Inflammatory macrophage treated with lipopolysaccharide for 1 hour (primary cell): ENCODE results near the gene DLG2.
"Not testable (repeated sequence)": the region's sequence is repeated elsewhere in the genome, so short reads cannot be mapped to it uniquely, and the experiment has no call there.

Experiments
- DNase-seq, 2 donors: peaks; one replicate each; pipeline ENCODE4 v3.0.0-alpha.2; 2020 to 2022

The DLG2 gene

DNA sequence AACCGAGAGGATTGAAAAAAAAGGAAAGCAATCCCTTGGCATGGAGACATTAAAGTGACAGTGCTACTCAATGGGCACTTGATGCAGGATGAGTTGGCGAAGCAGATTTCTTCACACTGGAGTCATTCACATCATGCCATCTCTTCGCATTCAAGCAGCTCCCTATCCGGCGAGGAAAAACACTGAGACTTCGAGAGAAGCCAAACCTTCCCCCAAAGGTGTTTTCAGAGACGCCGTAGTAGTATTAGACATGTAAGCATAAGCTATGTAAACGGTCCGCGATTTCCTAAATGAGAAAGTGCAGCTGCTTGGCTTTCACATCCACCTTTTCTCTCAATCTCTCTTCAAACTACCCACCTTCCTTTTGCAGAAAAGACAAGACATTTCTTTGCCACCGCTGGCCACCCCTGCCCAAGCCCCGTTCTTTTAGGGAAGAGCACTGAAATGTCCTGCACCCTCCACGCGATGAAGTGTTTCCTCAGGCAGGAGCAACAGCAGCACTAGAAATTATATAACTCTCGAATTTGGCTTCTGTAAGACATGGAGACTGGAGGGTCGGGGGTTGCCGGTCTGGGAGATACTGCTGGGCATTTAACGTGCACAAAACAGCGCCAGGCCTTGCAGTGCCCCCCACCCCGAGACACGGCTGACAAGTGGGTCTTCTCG, at the start of gene DLG2:
Gene DLG2, minus strand, starts transcription at position 13 of the 666 bp plus-strand sequence.
- DNase-seq = peak in 1 of 2 donors; percentile 20

DNA sequence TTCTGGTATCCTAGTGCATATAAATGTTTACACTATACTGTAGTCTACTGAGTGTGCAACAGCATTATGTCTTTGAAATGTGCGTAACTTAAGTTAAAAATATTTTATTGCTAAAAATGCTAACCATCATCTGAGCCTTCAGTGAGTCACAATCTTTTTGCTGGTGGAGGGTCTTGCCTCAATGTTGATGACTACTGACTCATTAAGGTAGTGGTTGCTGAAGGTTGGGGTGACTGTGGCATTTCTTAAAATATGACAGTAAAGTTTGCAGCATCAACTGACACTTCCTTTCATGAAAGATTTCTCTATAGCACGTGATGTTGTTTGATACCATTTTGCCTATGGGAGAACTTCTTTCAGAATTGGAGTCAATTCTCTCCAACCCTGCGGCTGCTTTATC, 46.2 kb upstream of the DLG2 start:
- DNase-seq = no peak

DNA sequence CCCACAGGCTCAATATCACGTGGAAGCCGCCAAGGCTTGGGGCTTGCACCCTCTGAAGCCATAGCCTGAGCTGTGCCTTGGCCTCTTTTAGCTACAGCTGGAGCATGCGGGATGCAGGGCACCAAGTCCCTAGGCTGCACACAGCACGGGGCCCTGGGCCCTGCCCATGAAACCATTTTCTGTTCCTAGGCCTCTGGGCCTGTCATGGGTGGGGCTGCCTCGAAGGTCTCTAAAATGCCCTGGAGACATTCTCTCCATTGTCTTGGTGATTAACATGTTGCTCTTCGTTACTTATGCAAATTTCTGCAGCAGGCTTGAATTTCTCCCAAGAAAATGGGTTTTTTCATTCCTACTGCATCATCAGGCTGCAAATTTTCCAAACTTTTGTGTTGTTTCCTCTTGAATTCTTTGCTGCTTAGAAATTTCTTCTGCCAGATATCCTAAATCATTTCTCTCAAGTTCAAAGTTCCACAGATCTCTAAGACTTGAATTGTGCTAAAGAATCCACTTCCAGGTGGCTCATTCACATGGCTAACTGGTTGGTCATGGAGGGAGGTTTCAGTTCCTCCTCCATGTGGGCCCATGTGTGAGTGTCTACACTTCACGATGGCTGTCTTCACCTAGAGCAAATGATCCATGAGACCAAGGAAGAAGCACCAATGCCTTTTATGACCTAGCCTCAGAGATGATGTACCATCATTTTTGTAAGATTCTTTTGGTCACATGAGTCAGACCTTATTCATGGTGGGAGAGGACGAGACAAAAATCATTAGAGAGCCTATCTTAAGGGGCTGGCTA, 45.2 kb upstream of the DLG2 start:
- no peak for DNase-seq

DNA sequence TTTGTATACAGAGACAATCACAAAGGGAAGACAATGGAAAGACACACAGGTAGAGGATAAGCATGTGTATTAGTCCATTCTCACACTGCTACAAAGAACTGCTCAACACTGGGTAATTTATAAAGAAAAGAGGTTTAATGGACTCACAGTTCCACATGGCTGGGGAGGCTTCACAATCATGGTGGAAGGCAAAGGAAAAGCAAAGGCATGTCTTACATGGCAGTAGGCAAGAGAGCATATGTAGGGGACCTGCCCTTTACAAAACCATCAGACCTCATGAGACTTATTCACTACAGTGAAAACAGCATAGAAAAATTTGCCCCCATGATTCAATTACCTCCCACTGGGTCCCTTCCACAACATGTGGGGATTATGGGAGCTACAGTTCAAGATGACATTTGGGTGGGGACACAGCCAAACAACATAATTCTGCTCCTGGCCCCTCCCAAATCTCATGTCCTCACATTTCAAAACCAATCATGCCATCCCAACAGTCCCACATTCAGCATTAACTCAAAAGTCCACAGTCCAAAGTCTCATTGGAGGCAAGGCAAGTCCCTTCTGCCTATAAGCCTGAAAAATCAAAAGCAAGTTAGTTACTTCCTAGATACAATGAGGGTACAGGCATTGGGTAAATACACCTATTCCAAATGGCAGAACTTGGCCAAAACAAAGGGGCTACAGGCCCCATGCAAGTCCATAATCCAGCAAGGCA, 44.0 kb upstream of the DLG2 start:
- DNase-seq = not testable (repeated sequence)

DNA sequence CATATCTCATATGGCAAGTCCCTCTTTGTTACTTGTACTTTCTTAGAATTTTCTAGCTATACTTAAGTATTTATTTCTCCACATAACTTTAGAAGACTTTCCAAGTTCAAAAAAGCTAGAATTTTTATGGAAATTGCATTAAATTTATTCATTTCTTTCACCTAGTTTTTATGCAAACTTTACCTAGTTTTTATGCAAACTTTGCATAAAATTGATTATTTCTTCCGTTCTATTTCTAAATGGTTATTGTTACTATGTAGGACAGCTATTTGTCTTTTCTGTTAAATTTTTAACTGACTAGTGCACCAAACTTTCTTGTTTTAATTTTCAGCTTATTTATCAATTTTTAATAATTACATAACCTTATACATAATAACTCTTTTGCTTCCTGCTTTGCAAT, 41.0 kb upstream of the DLG2 start:
- DNase-seq = no peak

DNA sequence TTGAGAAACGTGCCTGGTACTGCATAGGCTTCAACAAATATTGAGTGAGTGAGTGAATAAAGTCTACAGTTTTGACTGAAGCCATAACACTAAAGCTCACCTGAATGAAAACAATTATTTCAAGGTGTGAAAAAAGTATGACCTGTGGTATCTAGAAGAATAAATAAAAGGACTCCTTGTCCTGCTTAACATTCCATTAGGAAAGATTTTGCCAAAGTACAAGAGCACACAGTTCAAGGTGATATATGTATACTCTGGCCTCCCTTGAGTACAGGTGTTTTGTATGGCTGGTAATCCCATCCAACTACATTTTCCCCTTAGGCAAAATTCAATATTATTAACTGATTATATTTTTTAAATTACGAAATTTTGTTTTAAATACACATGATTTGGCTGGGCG, 39.5 kb upstream of the DLG2 start:
- no peak for DNase-seq

DNA sequence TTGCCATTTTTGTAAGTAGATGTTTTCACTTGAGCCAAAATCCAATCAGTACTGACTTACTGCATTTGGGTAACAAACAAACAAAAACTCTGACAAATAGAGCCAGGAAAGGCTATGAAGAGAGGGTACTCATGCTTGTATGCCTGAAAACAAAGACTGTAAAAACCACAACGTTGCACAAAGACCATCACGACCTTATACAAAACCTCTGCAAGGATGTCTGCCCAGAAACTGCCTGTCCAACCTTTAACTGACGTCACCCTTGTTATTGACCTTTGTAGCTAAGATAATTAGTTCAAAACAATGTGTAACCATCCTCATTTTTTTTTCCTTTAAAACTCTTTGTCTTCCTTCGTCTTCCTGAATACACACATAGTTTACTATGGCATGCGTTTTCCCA, 38.6 kb upstream of the DLG2 start:
- DNase-seq = no peak

DNA sequence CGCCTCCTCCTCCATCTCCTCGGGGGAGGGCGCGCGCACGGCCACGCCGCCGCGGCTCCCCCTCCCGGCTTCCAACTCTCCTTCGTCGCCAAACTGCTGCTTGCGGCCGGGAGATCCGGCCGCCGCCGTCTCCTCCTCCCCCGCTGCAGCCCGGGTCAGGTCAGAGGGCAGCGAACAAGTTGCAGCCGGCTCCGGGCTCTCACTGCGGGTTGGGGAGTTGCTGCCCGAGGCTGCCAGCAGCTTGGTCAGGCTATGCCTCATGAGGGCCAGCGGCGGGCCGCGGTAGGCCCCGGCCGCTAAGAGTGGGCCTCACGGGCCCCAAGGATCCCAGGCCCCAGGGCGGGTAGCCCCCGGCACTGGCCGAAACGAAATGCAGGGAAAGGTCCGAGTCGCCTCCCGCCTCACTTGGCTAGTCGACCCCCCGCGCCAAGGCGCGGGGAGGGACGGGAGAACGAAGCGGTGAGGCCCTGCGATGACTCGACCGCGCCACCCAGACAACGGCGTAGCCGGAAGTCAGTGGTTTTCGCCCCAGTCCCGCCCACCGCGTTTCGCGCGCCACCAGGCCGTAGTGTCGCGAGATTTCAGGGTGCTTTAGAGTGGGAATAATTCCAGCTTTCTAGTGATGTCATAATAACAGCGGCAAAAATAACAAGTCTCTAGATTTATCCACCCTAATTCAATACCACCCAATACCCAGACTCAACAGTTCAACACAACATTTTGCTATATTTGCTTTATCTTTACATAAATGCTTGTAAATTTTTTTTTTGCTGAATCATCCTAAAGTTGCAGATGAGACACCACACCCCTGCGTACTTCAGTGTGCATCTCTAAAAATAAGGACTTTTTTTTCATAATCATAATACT, 37.7 kb upstream of the DLG2 start, which contains the start of gene CREBZF:
Gene CREBZF, minus strand, starts transcription at position 515 of the 867 bp plus-strand sequence. Its CDS starts 254 bp downstream, at position 261.
- peak; percentile 95 to 98 for DNase-seq

DNA sequence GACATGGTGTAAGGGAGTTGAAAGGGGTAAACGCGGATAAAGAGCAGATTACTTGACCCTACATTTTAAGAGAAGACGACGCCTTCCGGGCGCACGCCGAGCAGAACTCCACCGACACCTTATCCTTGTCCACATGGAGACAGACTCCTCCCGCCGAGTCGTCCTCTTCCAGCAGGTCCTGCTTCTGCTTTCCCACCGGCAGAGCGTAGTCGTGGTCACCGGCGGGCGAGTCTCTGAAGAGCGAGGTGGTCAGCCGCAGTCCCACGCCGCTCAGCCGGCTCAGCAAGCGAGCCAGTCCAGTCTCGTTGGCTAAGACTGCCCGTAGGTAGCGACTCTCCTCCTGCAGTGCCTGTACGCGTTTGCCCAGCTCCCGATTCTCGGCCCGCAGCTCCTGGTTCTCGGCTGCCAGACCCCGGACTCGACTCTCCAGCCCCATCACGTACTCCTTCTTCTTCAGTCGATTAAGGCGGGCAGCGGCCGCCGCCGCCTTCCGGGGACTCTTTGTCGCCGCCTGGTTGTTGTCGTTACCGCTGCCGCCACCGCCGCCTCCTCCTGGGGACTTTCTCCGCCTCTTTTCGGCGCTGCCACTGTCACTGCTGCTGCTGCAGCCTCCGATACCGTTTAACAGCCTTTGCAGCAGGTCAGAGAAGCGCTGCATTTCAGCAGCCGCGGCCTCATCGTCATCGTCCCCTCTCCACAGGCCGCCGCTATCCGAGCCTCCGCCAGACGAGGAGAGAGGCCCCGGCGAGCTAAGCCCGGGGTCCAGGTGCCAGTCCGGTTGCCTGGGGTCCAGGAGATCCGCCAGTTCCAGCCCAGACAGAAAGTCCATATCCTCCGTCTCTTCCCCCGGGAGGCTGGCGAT, 36.8 kb upstream of the DLG2 start:
- peak; percentile 68 to 83 for DNase-seq

DNA sequence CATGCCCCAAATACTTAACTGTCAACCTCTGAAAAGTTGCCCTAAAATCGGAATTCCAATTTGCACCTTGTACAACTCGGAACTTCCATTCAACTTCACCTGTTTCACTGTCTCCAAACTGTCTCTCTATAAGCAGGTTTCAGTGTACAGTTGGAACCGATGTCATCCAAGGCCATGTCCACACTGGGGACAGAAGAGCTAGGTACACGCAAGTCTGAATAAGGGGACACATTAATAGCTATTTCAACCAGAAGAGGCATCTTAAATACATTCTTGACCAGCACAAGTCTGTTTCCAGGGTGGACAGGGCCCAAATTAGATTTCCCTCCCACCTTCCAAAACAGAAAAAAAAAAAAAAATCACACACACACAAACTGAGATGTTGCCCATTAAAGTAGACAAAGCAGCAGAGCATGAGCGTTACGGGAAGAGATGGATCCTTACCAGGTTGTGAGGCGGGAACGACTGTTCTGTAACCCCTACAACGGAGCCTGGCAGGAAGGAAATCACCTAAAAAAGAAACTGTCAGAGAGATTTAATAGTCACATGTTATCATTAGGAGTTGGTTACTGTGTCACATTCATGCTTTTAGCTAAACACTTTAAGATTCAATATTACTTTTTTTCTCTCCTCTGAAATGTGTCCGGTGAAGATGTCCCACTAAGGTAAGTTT, 36.1 kb upstream of the DLG2 start:
- DNase-seq = no peak

DNA sequence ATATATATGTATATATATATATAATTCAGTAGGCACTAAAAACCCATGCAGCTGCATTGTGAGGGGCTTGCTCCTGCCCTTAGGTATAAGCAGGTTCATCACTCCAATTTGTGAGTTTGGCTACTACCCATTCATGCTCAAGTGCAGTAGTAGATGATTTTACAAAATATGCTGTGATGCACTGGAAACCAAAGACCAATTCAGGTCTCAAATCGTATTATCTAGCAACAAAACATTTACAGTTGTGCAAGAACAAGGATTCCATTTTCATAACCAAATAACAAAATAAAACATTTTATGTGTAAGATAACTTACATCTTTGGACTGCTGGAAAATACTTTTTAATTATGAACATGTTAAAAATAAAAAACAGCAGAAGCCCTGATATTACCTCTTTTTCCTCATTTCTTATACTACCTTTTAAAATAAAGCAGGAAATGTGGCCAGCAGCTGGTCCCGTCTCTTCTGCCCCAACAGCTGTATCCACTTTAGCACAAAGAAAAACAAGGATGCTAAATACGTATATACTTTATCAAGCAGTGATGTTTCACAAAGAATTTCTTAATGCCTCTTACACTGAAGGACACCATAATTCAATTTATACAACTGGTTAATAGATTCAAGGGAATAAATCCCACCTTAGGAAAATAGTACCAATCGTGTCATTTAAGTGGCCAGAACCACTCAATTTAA, 35.0 kb upstream of the DLG2 start:
- no peak for DNase-seq

DNA sequence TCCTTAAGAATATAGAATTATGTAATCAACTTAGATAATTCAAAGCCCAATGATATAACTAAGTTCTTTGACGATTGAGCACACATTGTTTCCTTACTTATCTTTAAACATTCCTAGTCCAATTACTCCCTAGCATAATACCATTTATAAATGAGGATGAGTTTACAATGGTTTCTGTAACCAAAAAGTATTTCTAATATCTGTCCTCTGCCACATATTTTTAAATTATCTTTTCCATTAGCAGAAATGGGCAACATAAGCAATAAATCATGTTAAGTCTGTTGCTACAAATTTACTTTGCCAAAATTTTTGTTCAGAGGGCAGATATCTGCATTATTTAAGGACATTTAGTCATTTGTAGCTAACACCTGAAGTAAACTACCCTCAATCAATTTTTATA, 31.0 kb upstream of the DLG2 start:
- DNase-seq = no peak

DNA sequence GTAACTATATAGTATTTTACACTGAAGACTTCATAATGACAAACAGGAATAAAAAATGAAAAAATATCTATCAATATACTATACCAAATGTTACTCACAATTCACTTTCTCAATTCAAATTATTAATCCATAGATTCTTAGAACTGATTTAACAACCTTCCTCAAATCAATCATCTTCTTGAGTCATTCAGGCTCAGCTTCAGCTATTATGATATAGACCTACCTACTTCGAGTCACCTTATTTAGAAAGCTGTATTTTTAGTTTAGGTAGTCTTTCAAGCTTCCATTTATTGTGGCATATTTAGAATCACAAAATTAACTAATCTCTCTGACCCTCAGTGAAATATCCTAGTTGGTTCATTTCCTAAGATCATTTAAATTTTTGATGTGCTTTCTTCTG, 29.6 kb upstream of the DLG2 start:
- no peak for DNase-seq

DNA sequence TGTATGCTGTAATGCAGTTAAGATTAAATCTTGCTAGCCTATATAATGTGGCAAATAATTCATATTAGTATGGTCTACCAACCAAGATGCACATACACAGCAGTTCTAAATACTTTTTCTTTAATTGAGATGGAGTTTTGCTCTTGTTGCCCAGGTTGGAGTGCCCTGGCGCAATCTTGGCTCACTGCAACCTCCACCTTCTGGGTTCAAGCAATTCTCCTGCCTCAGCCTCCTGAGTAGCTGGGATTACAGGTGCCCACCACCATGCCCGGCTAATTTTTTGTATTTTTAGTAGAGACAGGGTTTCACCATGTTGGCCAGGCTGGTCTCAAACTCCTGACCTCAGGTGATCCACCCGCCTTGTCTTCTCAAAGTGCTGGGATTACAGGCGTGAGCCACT, 27.2 kb upstream of the DLG2 start:
- not testable (repeated sequence) for DNase-seq

DNA sequence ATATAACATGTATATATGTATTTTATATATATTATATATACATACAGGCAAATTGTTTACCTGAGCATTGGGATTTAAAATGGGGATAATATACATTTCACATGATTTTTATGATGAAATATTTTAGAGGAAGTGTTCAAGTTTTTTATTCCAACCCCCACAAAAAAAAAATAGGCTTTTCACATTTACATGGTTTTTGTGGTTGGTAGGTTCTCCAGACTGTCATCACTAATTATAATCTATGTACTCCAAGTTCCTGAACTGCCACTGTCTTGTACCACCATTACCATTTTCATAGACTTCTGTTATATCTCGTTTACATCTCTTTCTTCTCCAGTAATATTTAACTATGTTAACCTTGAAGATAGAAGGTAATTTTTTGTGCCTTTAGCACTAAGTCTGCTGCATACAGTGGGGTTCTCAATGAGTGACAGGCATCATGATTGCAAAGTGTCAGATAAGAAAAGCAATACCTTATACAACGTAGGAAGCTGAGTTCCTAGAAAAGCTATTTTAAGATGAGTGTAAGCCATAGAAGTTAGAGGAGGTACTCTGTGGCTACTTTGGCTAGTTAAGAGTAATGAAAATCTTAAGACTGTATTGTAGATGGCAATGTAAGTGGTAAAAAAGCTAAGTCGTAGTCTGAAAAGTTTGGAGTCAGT, 25.8 kb upstream of the DLG2 start:
- DNase-seq = peak; percentile 34 to 55

DNA sequence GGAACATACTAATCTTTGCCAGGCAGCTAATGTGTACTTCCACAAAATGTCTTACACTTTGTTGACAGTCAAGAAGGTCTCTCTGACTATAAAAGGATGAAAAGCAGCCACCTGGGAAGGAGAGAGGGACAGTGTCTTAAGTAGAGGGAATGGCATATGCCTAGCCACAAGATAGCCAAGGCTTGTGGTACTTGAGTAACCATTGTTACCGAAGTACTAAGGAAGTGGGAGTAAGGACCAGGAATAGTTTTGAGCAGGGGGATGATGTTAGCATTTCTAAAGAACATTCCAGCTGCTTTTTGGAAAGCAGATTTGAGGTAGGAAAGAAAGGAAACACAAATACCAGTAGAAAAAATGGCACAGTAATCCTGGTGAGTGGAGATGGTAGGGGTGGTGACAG, 24.0 kb upstream of the DLG2 start:
- DNase-seq = no peak

DNA sequence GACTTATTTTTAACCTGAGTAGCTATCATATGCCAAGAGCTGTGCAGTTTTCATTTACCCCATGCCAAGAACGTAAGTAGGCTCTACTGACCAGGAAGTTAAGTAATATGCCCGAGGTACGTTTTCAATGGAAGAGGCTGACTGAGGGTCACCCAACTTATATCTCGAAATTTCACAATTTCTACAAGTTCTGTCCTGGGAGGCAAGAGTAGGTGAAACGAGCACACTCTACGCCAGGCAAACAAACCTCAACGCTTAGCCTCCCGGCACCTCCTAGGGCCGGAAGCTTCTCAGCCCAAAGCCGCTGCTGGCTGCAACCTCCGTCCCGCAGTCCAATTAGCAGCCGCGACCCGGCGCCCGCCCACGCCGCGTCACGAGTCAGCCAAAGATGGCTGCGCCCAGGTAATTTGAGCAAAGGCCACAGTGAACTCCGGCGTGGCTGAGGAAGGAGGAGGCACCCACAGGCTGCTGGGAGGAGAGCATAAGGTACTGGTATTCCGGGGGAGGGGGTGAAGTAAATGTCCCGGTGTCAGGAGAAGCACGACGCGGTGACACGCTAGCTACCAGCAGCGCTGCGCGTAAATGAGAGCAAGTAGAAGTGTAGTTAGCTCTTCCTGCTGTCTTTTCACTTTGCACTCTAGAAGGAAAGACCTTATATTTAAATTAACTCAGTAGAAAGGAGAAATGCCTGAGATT, 20.6 kb upstream of the DLG2 start, which contains the start of gene TMEM126A:
Gene TMEM126A, plus strand, starts transcription at position 364 of the 696 bp plus-strand sequence. CDS start 2,289 bp downstream, outside the sequence.
- peak; percentile 79 to 88 for DNase-seq

DNA sequence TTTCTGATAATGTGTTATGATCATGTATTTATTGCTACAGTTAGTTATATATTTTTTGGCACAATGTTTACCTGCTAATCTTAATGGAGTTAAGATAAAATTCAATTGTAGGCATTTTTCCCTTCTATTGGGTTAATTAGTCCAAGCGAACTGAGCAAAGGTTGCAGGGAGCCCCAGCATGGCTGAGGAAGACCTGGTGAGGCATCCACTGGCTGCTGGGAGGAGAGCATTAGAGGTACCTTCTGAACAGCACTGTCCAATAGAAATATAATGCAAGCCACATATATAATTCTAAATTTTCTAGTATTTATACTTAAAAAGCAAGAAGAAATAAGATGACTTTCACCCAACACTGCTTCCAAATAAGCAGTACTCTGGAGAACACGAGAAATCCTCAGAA, 19.9 kb upstream of the DLG2 start:
- no peak for DNase-seq

DNA sequence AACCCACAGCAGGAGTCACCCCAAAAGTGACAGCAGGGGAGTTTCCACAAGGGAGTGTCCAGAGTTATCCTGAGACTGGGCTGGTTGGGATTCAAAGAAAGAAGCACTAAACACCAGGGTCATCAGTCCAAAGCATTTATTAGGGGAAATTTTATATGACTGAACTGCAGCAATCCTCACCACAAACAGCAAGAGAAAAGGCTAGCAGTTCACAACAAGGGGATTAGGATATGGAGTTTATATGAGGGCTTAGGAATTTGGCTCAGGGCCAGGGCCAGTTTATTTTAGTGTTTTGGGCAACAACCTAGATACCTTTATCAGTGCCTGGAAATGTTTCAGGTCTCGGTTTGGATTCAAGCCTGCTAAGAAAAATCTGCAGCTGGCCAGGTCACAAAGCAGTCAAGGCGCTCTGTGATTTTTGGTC, 16.1 kb upstream of the DLG2 start:
- DNase-seq = peak; percentile 52 to 81
